Progenitor cell of endocrine pancreas (in vitro differentiated cells): Measurements from ENCODE around the gene MARVELD2. TPM values are rescaled to one million over a fixed set of nuclear protein-coding genes. Genes with fewer than 3 reads are reported as not detected.
"Not testable (repeated sequence)": the region's sequence is repeated elsewhere in the genome, so short reads cannot be mapped to it uniquely, and the experiment has no call there.

Experiments
- DNase-seq: peaks from one replicate; pipeline ENCODE4 v3.0.0; 2021; ENCODE audit warnings: low spot score; ENCODE audit not compliant: unreplicated experiment
- H3K27ac Mint-ChIP-seq: 2 replicates; pipeline ENCODE4 v1.8.0; 2021; ENCODE audit warnings: mild to moderate bottlenecking, moderate library complexity, mixed read lengths
- H3K27me3 Mint-ChIP-seq: 2 replicates; pipeline ENCODE4 v1.8.0; 2021; ENCODE audit warnings: mixed read lengths
- H3K36me3 Mint-ChIP-seq: 2 replicates; pipeline ENCODE4 v1.8.0; 2022; ENCODE audit warnings: mixed read lengths; ENCODE audit not compliant: insufficient read depth
- H3K4me1 Mint-ChIP-seq: 2 replicates; pipeline ENCODE4 v1.8.0; 2021; ENCODE audit warnings: low read depth, mixed read lengths
- H3K4me3 Mint-ChIP-seq: 2 replicates; pipeline ENCODE4 v1.8.0; 2021; ENCODE audit warnings: low read depth, mild to moderate bottlenecking, moderate library complexity, mixed read lengths
- H3K9me3 Mint-ChIP-seq: 2 replicates; pipeline ENCODE4 v1.8.0; 2021; ENCODE audit warnings: low read depth, mixed read lengths
- total RNA-seq: library from RNA; stranded (reverse); gene quantifications from 2 replicates; pipeline ENCODE4 v1.2.1, GENCODE V29; 2021
- TF ChIP-seq, protein P1 (sequence below): fragments of 200-600 bp; sonication (generic); IDR thresholded peaks from one replicate; pipeline ENCODE4 v1.5.0; 2021; ENCODE audit warnings: antibody characterized with exemption, mild to moderate bottlenecking; ENCODE audit not compliant: unreplicated experiment

Gene MARVELD2
- total RNA-seq, 1 donor from 2014 or later, result 71.6 TPM

DNA sequence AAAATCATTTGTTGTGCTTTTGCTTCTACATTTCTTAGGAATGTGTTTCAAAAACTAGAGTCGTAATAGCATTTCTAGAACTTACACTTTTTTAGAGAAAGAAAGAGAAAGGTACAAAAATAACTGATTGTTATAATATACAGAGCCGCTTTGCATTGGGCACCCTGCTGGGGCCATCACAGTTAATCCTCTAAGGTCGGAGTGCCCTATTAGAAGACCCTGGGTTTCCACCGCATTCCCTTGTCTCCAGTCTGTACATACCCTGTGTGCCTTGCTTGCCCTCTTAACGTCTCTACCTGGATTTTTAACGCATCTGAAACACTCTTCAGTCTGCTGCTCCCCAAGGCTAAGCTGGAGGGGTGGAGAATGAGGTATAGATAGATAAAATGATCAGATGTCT lies 1.3 kb downstream of the MARVELD2 start:
- Mint-ChIP-seq H3K4me3 (peak overlapping the region; percentile 98), H3K9me3 (peaks cover 9% of the 10 kb centered on the region), H3K4me1 (peaks cover 24% of the 10 kb centered on the region), H3K36me3 (peaks cover 34% of the 10 kb centered on the region), H3K27me3 (no peaks in the 10 kb centered on the region), H3K27ac (peak overlapping the region; percentile 99)
- no peak for DNase-seq
- TF ChIP-seq, protein P1, sequence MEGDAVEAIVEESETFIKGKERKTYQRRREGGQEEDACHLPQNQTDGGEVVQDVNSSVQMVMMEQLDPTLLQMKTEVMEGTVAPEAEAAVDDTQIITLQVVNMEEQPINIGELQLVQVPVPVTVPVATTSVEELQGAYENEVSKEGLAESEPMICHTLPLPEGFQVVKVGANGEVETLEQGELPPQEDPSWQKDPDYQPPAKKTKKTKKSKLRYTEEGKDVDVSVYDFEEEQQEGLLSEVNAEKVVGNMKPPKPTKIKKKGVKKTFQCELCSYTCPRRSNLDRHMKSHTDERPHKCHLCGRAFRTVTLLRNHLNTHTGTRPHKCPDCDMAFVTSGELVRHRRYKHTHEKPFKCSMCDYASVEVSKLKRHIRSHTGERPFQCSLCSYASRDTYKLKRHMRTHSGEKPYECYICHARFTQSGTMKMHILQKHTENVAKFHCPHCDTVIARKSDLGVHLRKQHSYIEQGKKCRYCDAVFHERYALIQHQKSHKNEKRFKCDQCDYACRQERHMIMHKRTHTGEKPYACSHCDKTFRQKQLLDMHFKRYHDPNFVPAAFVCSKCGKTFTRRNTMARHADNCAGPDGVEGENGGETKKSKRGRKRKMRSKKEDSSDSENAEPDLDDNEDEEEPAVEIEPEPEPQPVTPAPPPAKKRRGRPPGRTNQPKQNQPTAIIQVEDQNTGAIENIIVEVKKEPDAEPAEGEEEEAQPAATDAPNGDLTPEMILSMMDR, result no peak

DNA sequence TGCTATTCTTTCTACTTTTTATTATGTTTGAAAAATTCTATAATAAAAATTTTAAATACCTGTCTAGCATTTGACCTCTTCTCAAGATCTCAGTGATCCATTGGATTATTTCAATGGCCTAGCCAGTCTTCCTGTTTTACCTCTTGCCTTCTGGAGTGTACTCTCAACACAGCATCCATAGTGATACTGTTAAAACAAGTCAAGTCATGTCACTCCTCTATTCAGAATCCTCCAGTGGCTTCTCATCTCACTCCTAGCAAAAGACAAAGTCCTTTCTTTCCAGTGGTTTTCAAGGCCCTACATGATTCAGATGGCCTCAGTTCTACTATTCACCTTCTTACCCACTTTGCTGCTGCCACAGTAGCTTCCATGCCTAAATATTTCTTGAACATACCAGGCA lies 1.8 kb downstream of the MARVELD2 start:
- DNase-seq, result no peak
- Mint-ChIP-seq H3K27me3 (no peaks in the 10 kb centered on the region), H3K9me3 (peaks cover 9% of the 10 kb centered on the region), H3K27ac (peak overlapping the region; percentile 99), H3K4me1 (peaks cover 24% of the 10 kb centered on the region), H3K36me3 (peaks cover 31% of the 10 kb centered on the region), H3K4me3 (peak overlapping the region; percentile 98)
- TF ChIP-seq, protein P1, result no peak

GRCh38 chr5:69418554-69418953 lies 3.6 kb downstream of the MARVELD2 start:
- H3K36me3 Mint-ChIP-seq, result peaks cover 41% of the 10 kb centered on the region
- H3K27me3 Mint-ChIP-seq, result no peaks in the 10 kb centered on the region
- peaks cover 15% of the 10 kb centered on the region for H3K9me3 Mint-ChIP-seq
- TF ChIP-seq, protein P1, result no peak
- no peak overlapping the region for H3K4me3 Mint-ChIP-seq
- H3K27ac Mint-ChIP-seq, result no peak overlapping the region
- peaks cover 24% of the 10 kb centered on the region for H3K4me1 Mint-ChIP-seq
- no peak for DNase-seq

GRCh38 chr5:69431424-69432303 lies 16.7 kb downstream of the MARVELD2 start:
- peaks cover 19% of the 10 kb centered on the region for H3K36me3 Mint-ChIP-seq
- no peaks in the 10 kb centered on the region for H3K9me3 Mint-ChIP-seq

GRCh38 chr5:69432412-69433206 lies 17.7 kb downstream of the MARVELD2 start:
- Mint-ChIP-seq H3K36me3 (peaks cover 20% of the 10 kb centered on the region), H3K9me3 (no peaks in the 10 kb centered on the region), H3K4me1 (no peaks in the 10 kb centered on the region), H3K27ac (peak overlapping the region; percentile 49), H3K4me3 (no peak overlapping the region), H3K27me3 (no peaks in the 10 kb centered on the region)
- DNase-seq, result no peak
- TF ChIP-seq, protein P1, result no peak

More at GRCh38 chr5:69431424-69432303, 16.7 kb downstream of the MARVELD2 start:
- no peaks in the 10 kb centered on the region for H3K4me1 Mint-ChIP-seq
- no peak overlapping the region for H3K27ac Mint-ChIP-seq
- no peak for DNase-seq
- H3K4me3 Mint-ChIP-seq, result no peak overlapping the region
- TF ChIP-seq, protein P1, result no peak
- H3K27me3 Mint-ChIP-seq, result no peaks in the 10 kb centered on the region

- H3K36me3 Mint-ChIP-seq, result peaks cover 23% of the 10 kb centered on the region
- not testable (repeated sequence) for H3K4me3 Mint-ChIP-seq, H3K4me1 Mint-ChIP-seq, H3K27me3 Mint-ChIP-seq, H3K9me3 Mint-ChIP-seq, DNase-seq, H3K27ac Mint-ChIP-seq
Measured at GRCh38 chr5:69435276-69435884, 20.5 kb downstream of the MARVELD2 start.
